NCI-H82 treated with DMSO at 0.1 percent for 48 hours (cell line): ENCODE results near the gene KCNMA1.

Source experiments
- DNase-seq: peaks from one replicate; lab custom pipeline; 2025; ENCODE audit not compliant: unreplicated experiment; lab: John Stamatoyannopoulos, UW

Gene KCNMA1

GRCh38 chr10:77073663-77073960 lies 564.0 kb downstream of the KCNMA1 start:
- no peak for DNase-seq

GRCh38 chr10:77072836-77073662 lies 564.6 kb downstream of the KCNMA1 start:
- no peak for DNase-seq

GRCh38 chr10:77072361-77072835 lies 565.2 kb downstream of the KCNMA1 start:
- DNase-seq, result no peak

- no peak for DNase-seq
Observed at GRCh38 chr10:77071956-77072355, 565.7 kb downstream of the KCNMA1 start.

GRCh38 chr10:77071001-77071511 lies 566.6 kb downstream of the KCNMA1 start:
- DNase-seq, result no peak

GRCh38 chr10:77070346-77070745 lies 567.3 kb downstream of the KCNMA1 start:
- DNase-seq, result no peak

GRCh38 chr10:77068969-77069368 lies 568.6 kb downstream of the KCNMA1 start:
- DNase-seq, result no peak

GRCh38 chr10:77068272-77068671 lies 569.3 kb downstream of the KCNMA1 start:
- no peak for DNase-seq

- DNase-seq, result no peak
Observed at GRCh38 chr10:77062381-77062780, 575.2 kb downstream of the KCNMA1 start.

- DNase-seq, result no peak
Observed at GRCh38 chr10:77060913-77061312, 576.7 kb downstream of the KCNMA1 start.

GRCh38 chr10:77056650-77057049 lies 581.0 kb downstream of the KCNMA1 start:
- no peak for DNase-seq

GRCh38 chr10:77052593-77052992 lies 585.0 kb downstream of the KCNMA1 start:
- no peak for DNase-seq

- no peak for DNase-seq
Observed at GRCh38 chr10:77051837-77052236, 585.8 kb downstream of the KCNMA1 start.

- DNase-seq, result no peak
Observed at GRCh38 chr10:77049896-77050295, 587.7 kb downstream of the KCNMA1 start.

- DNase-seq, result no peak
Observed at GRCh38 chr10:77049146-77049545, 588.5 kb downstream of the KCNMA1 start.

- no peak for DNase-seq
Observed at GRCh38 chr10:77045085-77045484, 592.5 kb downstream of the KCNMA1 start.

- no peak for DNase-seq
Observed at GRCh38 chr10:77043420-77043763, 594.2 kb downstream of the KCNMA1 start.

- no peak for DNase-seq
Observed at GRCh38 chr10:77042706-77043419, 594.7 kb downstream of the KCNMA1 start.

GRCh38 chr10:77041636-77042258 lies 595.9 kb downstream of the KCNMA1 start:
- peak; percentile 57 for DNase-seq

- no peak for DNase-seq
Observed at GRCh38 chr10:77038407-77038806, 599.2 kb downstream of the KCNMA1 start.

- DNase-seq, result no peak
Observed at GRCh38 chr10:77037735-77038403, 599.7 kb downstream of the KCNMA1 start.
